Stimulated activated CD8-positive, alpha-beta memory T cell treated with anti-CD3 and anti-CD28 coated beads, Interleukin-7, amount 100 ng/mL, for 1 hour (primary cell): Measurements from ENCODE around the gene LDAH.
"Not testable (repeated sequence)": the region's sequence is repeated elsewhere in the genome, so short reads cannot be mapped to it uniquely, and the experiment has no call there.

ENCODE experiments used
- DNase-seq, 2 donors: peaks; one replicate each; pipeline ENCODE4 v3.0.0-alpha.2; 2020; ENCODE audit warnings: low read depth in 2 of 2

Gene LDAH

GRCh38 chr2:20822535-20823490 lies at the start of gene LDAH:
LDAH (minus strand) TSS chr2:20823101; CDS start chr2:20801463, 21,638 bp downstream.
- DNase-seq, result peak; percentile 66 to 79

GRCh38 chr2:20868377-20868776 lies 45.5 kb upstream of the LDAH start:
- DNase-seq, result no peak

GRCh38 chr2:20862850-20863249 lies 39.9 kb upstream of the LDAH start:
- DNase-seq, result no peak

- DNase-seq, result no peak
Observed at GRCh38 chr2:20855456-20855855, 32.6 kb upstream of the LDAH start.

GRCh38 chr2:20852670-20853069 lies 29.8 kb upstream of the LDAH start:
- DNase-seq, result no peak

GRCh38 chr2:20852139-20852538 lies 29.2 kb upstream of the LDAH start:
- DNase-seq, result no peak

- no peak for DNase-seq
Observed at GRCh38 chr2:20844246-20844645, 21.3 kb upstream of the LDAH start.

- no peak for DNase-seq
Observed at GRCh38 chr2:20839052-20839451, 16.2 kb upstream of the LDAH start.

GRCh38 chr2:20838016-20838415 lies 15.1 kb upstream of the LDAH start:
- no peak for DNase-seq

GRCh38 chr2:20836521-20836920 lies 13.6 kb upstream of the LDAH start:
- no peak for DNase-seq

GRCh38 chr2:20834331-20834730 lies 11.4 kb upstream of the LDAH start:
- DNase-seq, result no peak

- no peak for DNase-seq
Observed at GRCh38 chr2:20832606-20833005, 9.7 kb upstream of the LDAH start.

GRCh38 chr2:20829861-20830260 lies 7.0 kb upstream of the LDAH start:
- no peak for DNase-seq

GRCh38 chr2:20823917-20824316 lies 1.0 kb upstream of the LDAH start:
- no peak for DNase-seq

- DNase-seq, result no peak
Observed at GRCh38 chr2:20818820-20819219, 4.1 kb downstream of the LDAH start.

- no peak for DNase-seq
Observed at GRCh38 chr2:20815216-20815615, 7.7 kb downstream of the LDAH start.

GRCh38 chr2:20812779-20813178 lies 10.1 kb downstream of the LDAH start:
- no peak for DNase-seq

GRCh38 chr2:20806286-20806685 lies 16.6 kb downstream of the LDAH start:
- no peak for DNase-seq

GRCh38 chr2:20803974-20804373 lies 18.9 kb downstream of the LDAH start:
- no peak for DNase-seq

- DNase-seq, result no peak
Observed at GRCh38 chr2:20803226-20803682, 19.6 kb downstream of the LDAH start.

GRCh38 chr2:20797096-20797495 lies 25.8 kb downstream of the LDAH start:
- DNase-seq, result no peak

GRCh38 chr2:20796374-20796791 lies 26.5 kb downstream of the LDAH start:
- no peak for DNase-seq

- not testable (repeated sequence) for DNase-seq
Observed at GRCh38 chr2:20793944-20794343, 29.0 kb downstream of the LDAH start.
